HG03457 (cell line): ENCODE results near the gene NFIA.

Source experiments
- ATAC-seq: cut with Tn5 transposase; IDR thresholded peaks from one replicate; pipeline ENCODE4 v1.9.1; 2021; ENCODE audit warnings: moderate number of reproducible peaks; ENCODE audit not compliant: unreplicated experiment

NFIA gene

DNA sequence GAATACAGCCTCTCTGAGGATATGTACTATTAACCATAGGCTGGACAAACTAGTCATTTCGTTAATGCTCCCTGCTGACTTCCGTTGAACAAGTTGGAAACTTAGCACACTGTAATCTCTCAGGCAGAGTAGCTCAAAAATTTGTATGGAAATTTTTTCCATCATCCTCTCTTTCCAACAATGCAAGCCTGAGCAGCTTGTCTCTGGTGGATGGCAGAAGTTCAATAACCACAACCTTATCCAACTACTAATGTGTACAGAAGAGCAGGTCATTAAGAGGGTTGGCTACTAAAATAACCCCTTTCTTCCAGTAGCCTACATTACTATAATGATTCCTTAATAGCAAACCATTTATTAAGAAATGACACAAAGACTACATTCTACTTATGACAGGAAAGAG is 262.3 kb downstream of the NFIA start:
- no peak for ATAC-seq

- no peak for ATAC-seq
Observed at GRCh38 chr1:61348025-61348665, 265.8 kb downstream of the NFIA start.

GRCh38 chr1:61352845-61353435 is 270.6 kb downstream of the NFIA start:
- ATAC-seq, result no peak

GRCh38 chr1:61353797-61354406 is 271.5 kb downstream of the NFIA start:
- ATAC-seq, result no peak

DNA sequence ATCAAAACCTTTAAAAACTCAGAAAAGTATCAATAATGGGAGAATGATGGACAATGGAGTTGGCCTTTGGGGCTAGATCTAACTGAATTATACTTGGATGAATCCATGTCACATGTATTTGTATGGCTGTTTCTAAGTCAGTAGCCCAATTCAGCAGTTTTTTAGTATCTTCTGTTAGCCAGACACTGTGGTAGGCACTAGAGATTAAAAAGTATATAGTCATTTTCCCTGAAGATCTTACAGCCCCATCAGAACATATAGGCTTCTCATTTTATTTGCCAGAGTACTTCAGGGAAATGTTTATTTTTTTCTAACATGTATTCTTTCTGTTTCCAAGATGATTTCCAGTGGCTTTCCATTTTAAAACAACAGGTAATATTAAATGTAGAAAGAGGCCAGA is 273.7 kb downstream of the NFIA start:
- ATAC-seq, result no peak

GRCh38 chr1:61356995-61357394 is 274.6 kb downstream of the NFIA start:
- ATAC-seq, result no peak

GRCh38 chr1:61357539-61357938 is 275.2 kb downstream of the NFIA start:
- ATAC-seq, result no peak

DNA sequence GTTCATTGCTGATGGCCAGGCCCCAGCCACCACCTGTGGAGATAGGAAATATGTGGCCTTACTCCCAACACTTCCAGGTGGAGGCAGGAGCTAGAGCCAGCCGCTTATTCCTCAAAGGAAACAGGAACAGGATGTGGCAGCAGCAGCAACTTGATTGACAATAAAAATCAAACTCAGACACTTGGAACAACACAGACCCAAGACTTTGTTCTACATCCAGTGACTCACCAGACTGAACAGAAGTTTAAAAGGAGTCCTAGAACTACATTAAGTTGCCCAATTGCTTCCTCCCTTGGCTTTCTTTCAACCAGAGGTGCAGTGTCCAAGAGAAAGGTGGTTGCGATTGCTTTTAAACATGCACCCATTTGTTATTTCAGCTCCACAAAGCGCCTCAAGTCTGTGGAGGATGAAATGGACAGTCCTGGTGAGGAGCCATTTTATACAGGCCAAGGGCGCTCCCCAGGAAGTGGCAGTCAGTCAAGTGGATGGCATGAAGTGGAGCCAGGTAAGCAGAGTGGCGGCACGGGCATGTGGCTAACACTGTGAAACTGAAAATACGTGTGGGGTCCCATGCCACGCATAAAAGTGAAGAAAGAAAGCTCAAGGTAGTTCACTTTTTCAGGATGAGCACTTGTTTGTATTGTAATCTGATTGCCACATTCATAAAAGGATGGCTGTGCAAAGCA is 276.6 kb downstream of the NFIA start:
- ATAC-seq, result no peak

DNA sequence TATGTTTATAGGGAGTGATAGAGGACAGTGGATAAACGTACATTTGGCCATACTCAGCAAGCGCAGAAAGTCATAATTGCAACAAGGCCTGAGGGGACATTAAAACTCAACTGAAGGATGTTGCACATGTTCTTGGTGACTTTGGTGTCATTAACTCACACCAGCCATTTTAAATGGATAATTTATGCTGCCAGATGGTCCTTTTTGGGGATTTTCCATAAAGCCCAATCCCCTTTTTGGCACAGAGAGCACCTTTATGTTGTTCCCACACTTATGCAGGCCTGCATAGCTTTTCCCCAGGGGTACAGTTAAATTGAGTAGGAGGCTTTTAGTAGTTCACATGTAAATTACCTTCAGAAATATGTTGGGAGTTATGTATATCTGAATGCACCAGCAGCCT is 279.6 kb downstream of the NFIA start:
- no peak for ATAC-seq

DNA sequence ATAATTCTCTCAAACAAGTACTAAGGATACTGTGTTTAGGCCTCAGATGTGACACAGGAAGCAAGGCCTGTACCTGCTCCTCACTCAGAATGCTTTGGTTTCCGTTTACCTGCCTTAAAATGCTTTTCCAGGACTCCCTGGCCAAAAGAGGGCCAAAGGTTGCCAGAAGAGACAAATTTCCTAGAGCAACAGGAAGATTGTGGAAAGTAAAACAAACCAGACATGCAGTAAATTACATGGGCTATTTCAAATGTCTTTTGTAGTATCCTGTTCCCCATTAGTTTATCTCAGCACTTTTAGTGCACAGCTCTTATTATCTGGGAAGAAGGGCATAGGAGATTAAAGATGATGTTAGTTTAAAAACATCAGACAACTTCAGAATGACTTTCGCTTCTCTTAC is 280.0 kb downstream of the NFIA start:
- no peak for ATAC-seq

GRCh38 chr1:61368366-61368765 is 286.0 kb downstream of the NFIA start:
- ATAC-seq, result no peak

GRCh38 chr1:61368876-61369275 is 286.5 kb downstream of the NFIA start:
- ATAC-seq, result no peak

GRCh38 chr1:61370177-61370912 is 288.0 kb downstream of the NFIA start:
- ATAC-seq, result no peak

GRCh38 chr1:61370913-61371279 is 288.5 kb downstream of the NFIA start:
- ATAC-seq, result no peak

GRCh38 chr1:61372944-61373343 is 290.6 kb downstream of the NFIA start:
- no peak for ATAC-seq

DNA sequence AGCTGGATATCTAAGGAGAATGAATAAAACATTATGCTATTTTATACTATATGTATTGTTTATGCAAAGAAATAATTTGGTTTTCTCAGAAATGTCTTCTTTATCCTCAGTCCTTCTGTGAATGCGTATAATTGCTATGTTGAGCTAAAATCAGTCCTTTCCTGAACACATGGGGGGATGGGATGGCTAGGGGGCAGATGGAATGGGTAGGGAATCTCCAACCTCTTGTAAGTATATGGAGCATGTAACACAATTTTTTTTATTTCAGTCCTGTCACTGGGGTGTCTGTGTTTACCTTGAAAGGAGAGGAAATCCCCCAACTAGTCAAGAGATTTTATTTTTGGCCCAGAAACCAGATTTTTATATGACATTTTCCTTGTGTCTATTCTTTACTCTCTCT is 291.8 kb downstream of the NFIA start:
- no peak for ATAC-seq

GRCh38 chr1:61375082-61375880 is 292.9 kb downstream of the NFIA start:
- no peak for ATAC-seq

DNA sequence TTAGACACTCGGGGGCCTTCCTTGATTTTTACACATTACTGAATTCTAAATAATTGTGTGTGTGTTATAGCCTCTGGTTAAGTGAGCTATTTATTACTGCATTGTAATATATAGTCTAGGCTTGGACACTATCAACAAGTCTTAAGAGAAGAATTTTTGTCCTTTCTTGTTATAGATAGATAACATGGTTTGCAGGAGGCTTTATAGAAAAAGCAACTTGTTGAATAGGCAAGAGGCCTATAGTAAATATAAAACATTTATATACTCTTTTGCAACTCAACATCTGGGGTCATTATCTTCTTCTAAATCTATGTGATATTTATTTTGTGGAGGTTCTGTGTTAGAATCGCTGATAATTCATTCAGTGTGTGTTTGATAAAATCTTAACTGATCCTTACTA is 293.8 kb downstream of the NFIA start:
- ATAC-seq, result no peak

- no peak for ATAC-seq
Observed at GRCh38 chr1:61377242-61377958, 295.0 kb downstream of the NFIA start.
